ENCODE data around the gene ATP2B2.

Gene ATP2B2

DNA sequence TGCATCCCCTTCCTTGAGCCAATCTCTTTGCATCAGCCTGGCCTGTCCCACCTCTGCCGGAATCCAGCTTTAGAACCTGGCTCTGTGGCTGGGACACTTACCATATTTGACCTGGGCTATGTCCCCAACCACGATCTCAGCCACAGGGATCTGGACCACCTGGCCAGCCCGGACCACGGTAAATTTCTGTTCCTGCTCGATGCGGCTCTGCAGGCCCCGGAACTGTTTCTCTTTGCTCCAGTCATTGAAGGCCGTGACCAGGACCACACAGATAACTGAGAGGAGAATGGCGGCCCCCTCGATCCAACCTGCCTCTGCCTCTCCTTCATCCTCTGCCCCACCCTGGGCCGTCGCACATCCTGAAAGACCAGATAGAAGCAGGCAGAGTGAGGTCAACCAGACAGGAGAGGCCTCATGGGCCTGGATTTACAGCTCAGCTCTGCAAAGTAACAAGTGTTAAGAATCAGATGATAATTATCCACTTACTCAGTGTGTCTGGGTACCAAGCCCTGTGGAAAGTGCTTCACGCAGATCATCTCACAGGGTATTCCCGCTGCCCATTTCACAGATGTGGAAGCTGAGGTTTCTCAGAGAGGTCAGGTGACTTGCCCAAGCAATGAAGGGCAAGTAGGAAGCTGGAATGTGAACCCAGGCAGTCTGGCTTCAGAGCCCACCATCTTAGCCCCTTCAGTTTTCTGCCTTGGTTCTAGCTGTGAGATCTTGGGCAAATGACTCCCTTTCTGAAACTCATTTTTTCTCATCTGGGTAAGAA is 103.2 kb downstream of the ATP2B2 start:
- H2BK120ac ChIP-seq (ENCODE audit: low read depth, low read length), result no peak overlapping the region
- 92% methylated on average over 14 of the region's 14 CpGs for WGBS

DNA sequence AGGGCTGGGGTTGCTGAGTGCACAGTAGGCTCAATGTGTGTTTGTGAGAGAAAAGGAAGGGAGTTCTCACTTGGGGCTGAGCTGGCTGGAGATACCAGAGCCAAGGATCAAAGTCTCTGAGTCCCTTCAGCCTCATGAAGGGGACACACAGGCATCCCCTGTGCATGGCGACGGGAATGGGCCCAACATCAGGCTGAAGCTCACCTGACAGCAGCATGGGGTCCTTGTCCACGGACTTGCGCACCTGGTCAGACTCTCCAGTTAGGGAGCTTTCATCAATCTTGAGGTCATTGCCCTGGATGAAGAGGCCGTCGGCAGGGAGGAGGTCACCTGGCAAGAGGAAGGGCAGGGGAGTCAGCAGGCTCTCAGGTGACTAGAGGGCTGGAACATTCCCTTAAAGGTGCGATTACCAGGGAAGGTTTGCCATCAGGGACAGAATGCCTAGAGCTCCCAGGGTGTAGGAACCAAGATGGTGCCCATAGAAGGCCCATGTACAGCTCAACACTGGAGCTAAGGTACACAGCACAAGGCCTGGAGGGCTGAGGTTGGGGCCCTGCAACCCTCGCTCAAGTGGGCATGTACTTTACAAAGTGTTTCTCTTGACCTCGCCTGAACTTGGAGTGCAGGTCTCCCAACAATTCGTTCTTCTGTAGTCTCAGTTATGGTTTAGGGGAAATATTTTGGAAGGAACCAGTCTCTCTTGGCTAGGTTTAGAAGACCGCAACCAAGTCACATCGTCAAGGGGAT is 104.5 kb downstream of the ATP2B2 start:
- no peak for DNase-seq
- Histone ChIP-seq H3K4ac (ENCODE audit: low read depth in 1 of 2, low read length in 2 of 2) (no peak overlapping the region), H2BK12ac (ENCODE audit: low read length in 2 of 2) (no peak overlapping the region), H3K27me3 (ENCODE audit: control insufficient read depth in 1 of 2, insufficient read depth in 1 of 2, low read length in 2 of 2) (peaks cover 0 to 40% of the 10 kb centered on the region in 2 experiments), H2AFZ (ENCODE audit: low read depth, low read length) (no peak overlapping the region), H2AK5ac (ENCODE audit: low read length, severe bottlenecking) (no peak overlapping the region), H3K4me1 (ENCODE audit: control insufficient read depth, insufficient read depth, low read depth, low read length) (peaks cover 3% of the 10 kb centered on the region), H2BK120ac (ENCODE audit: low read depth, low read length) (no peak overlapping the region), H3K79me1 (replicated peaks; ENCODE audit: low read length, poor library complexity, severe bottlenecking) (no peaks in the 10 kb centered on the region), H2BK5ac (ENCODE audit: low read depth, low read length, poor library complexity, severe bottlenecking) (no peak overlapping the region), H4K8ac (ENCODE audit: low read length) (no peak overlapping the region), H3K9me3 (ENCODE audit: control insufficient read depth, low read length) (no peaks in the 10 kb centered on the region), H3K27ac (ENCODE audit: low read length, poor library complexity, severe bottlenecking) (no peak overlapping the region), H3K4me2 (ENCODE audit: low read length, poor library complexity, severe bottlenecking) (no peak overlapping the region), H2BK15ac (ENCODE audit: low read depth, poor library complexity, severe bottlenecking) (no peak overlapping the region), H3K36me3 (ENCODE audit: control insufficient read depth in 1 of 2, insufficient read depth in 2 of 2, low read depth in 1 of 2, low read length in 2 of 2) (no peaks in the 10 kb centered on the region), H3K14ac (ENCODE audit: low read length in 2 of 2) (peak overlapping the region in 1 of 2 experiments; percentile 58), H3K23ac (ENCODE audit: low read length in 2 of 2) (no peak overlapping the region), H3K4me3 (ENCODE audit: insufficient read depth in 1 of 2, low read depth in 1 of 2, low read length in 2 of 2) (no peak overlapping the region), H3K18ac (ENCODE audit: low read depth in 1 of 2, low read length in 2 of 2) (no peak overlapping the region), H3K9ac (ENCODE audit: low read length) (no peak overlapping the region), H4K91ac (ENCODE audit: low read length) (no peak overlapping the region)
- 91% methylated on average over 12 of the region's 12 CpGs for WGBS

More for the DNA sequence above, 103.2 kb downstream of the ATP2B2 start:
- H4K91ac ChIP-seq (ENCODE audit: low read length), result no peak overlapping the region
- no peak overlapping the region for H3K27ac ChIP-seq (ENCODE audit: low read length, poor library complexity, severe bottlenecking)
- no peak overlapping the region for H2AK5ac ChIP-seq (ENCODE audit: low read length, severe bottlenecking)
- no peak overlapping the region for H2BK5ac ChIP-seq (ENCODE audit: low read depth, low read length, poor library complexity, severe bottlenecking)
- H3K4me3 ChIP-seq (ENCODE audit: insufficient read depth in 1 of 2, low read depth in 1 of 2, low read length in 2 of 2), result no peak overlapping the region
- H3K79me1 ChIP-seq (replicated peaks; ENCODE audit: low read length, poor library complexity, severe bottlenecking), result no peaks in the 10 kb centered on the region
- no peak overlapping the region for H2BK15ac ChIP-seq (ENCODE audit: low read depth, poor library complexity, severe bottlenecking)
- H4K8ac ChIP-seq (ENCODE audit: low read length), result no peak overlapping the region
- no peak overlapping the region for H3K4me2 ChIP-seq (ENCODE audit: low read length, poor library complexity, severe bottlenecking)
- no peaks in the 10 kb centered on the region for H3K36me3 ChIP-seq (ENCODE audit: control insufficient read depth in 1 of 2, insufficient read depth in 2 of 2, low read depth in 1 of 2, low read length in 2 of 2)
- H3K14ac ChIP-seq (ENCODE audit: low read length in 2 of 2), result no peak overlapping the region
- no peak overlapping the region for H3K23ac ChIP-seq (ENCODE audit: low read length in 2 of 2)
- H3K9ac ChIP-seq (ENCODE audit: low read length), result no peak overlapping the region
- peaks cover 3% of the 10 kb centered on the region for H3K4me1 ChIP-seq (ENCODE audit: control insufficient read depth, insufficient read depth, low read depth, low read length)
- H3K9me3 ChIP-seq (ENCODE audit: control insufficient read depth, low read length), result no peaks in the 10 kb centered on the region
- no peak overlapping the region for H2AFZ ChIP-seq (ENCODE audit: low read depth, low read length)
- peaks cover 0 to 31% of the 10 kb centered on the region in 2 experiments for H3K27me3 ChIP-seq (ENCODE audit: control insufficient read depth in 1 of 2, insufficient read depth in 1 of 2, low read length in 2 of 2)
- no peak overlapping the region for H3K18ac ChIP-seq (ENCODE audit: low read depth in 1 of 2, low read length in 2 of 2)
- H3K4ac ChIP-seq (ENCODE audit: low read depth in 1 of 2, low read length in 2 of 2), result no peak overlapping the region
- no peak for DNase-seq
- no peak overlapping the region for H2BK12ac ChIP-seq (ENCODE audit: low read length in 2 of 2)

DNA sequence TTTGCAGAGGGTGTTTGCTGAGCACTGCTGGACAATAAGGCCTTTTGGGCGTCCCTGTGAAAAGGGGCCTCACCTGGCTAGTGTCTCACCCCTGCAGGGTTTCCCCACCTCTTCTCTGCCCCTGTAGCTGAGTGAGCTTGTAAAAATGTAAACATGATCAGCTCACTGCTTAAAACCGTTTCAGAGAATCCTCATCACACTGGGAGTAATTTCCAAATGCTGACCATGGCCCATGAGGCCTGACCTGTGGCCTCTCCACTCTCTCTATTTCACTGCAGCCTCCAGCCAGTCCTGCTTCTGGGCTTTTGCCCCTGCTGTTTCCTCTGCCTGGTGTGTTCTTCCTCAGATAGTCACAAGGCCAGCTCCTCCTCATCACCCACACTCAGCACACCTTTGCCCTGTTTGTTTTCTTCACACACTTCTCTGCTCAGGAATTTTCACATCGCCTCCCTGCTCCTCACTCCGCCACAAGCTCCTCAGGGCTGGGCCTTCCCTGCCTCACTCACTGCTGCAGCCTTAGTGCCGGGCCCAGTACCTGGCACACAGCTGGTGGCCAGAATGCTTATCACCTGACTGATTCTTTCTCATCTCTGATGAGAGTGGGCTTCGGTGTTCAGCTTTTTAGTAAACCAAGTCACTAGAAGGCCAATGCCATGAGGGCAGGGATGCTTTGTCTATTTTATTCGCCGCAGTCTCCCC is 105.2 kb downstream of the ATP2B2 start:
- Histone ChIP-seq H2BK120ac (ENCODE audit: low read depth, low read length) (no peak overlapping the region), H3K9me3 (ENCODE audit: control insufficient read depth, low read length) (no peaks in the 10 kb centered on the region), H3K4ac (ENCODE audit: low read depth in 1 of 2, low read length in 2 of 2) (no peak overlapping the region), H3K14ac (ENCODE audit: low read length in 2 of 2) (no peak overlapping the region), H3K79me1 (replicated peaks; ENCODE audit: low read length, poor library complexity, severe bottlenecking) (no peaks in the 10 kb centered on the region), H3K4me2 (ENCODE audit: low read length, poor library complexity, severe bottlenecking) (no peak overlapping the region), H4K91ac (ENCODE audit: low read length) (no peak overlapping the region), H3K23ac (ENCODE audit: low read length in 2 of 2) (no peak overlapping the region), H2AK5ac (ENCODE audit: low read length, severe bottlenecking) (no peak overlapping the region), H3K36me3 (ENCODE audit: control insufficient read depth in 1 of 2, insufficient read depth in 2 of 2, low read depth in 1 of 2, low read length in 2 of 2) (no peaks in the 10 kb centered on the region), H2BK15ac (ENCODE audit: low read depth, poor library complexity, severe bottlenecking) (no peak overlapping the region), H3K27me3 (ENCODE audit: control insufficient read depth in 1 of 2, insufficient read depth in 1 of 2, low read length in 2 of 2) (peaks cover 0 to 47% of the 10 kb centered on the region in 2 experiments), H2BK12ac (ENCODE audit: low read length in 2 of 2) (no peak overlapping the region), H3K4me3 (ENCODE audit: insufficient read depth in 1 of 2, low read depth in 1 of 2, low read length in 2 of 2) (no peak overlapping the region), H3K27ac (ENCODE audit: low read length, poor library complexity, severe bottlenecking) (no peak overlapping the region), H3K18ac (ENCODE audit: low read depth in 1 of 2, low read length in 2 of 2) (no peak overlapping the region), H2BK5ac (ENCODE audit: low read depth, low read length, poor library complexity, severe bottlenecking) (no peak overlapping the region), H3K9ac (ENCODE audit: low read length) (no peak overlapping the region), H3K4me1 (ENCODE audit: control insufficient read depth, insufficient read depth, low read depth, low read length) (peaks cover 3% of the 10 kb centered on the region), H4K8ac (ENCODE audit: low read length) (no peak overlapping the region), H2AFZ (ENCODE audit: low read depth, low read length) (no peak overlapping the region)
- WGBS, result 75% methylated on average over 8 of the region's 8 CpGs
- no peak for DNase-seq

DNA sequence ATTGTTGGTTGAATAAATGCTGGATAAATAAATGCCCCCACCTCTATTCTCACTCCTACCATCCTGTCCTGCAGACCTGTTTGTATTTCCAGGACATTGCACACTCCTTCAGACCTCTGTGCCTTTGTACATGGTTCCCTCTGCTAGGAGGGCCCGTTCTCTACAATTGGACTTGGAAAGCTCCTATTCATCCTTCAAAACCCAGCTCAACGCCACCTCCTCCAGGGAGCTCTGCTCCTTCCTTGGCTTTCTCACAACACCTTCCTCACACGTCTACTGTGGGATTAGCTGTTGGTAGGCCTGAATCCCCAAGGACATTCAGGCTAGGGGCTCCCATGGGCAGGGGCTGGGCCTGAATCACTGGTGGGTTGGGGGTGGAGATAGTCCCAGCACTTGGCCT is 105.8 kb downstream of the ATP2B2 start:
- Histone ChIP-seq H2AFZ (ENCODE audit: low read depth, low read length) (no peak overlapping the region), H3K9me3 (ENCODE audit: control insufficient read depth, low read length) (no peaks in the 10 kb centered on the region), H3K4me3 (ENCODE audit: insufficient read depth in 1 of 2, low read depth in 1 of 2, low read length in 2 of 2) (no peak overlapping the region), H3K18ac (ENCODE audit: low read depth in 1 of 2, low read length in 2 of 2) (no peak overlapping the region), H2AK5ac (ENCODE audit: low read length, severe bottlenecking) (no peak overlapping the region), H3K4ac (ENCODE audit: low read depth in 1 of 2, low read length in 2 of 2) (no peak overlapping the region), H4K8ac (ENCODE audit: low read length) (no peak overlapping the region), H3K23ac (ENCODE audit: low read length in 2 of 2) (no peak overlapping the region), H4K91ac (ENCODE audit: low read length) (no peak overlapping the region), H3K27me3 (ENCODE audit: control insufficient read depth in 1 of 2, insufficient read depth in 1 of 2, low read length in 2 of 2) (peaks cover 0 to 52% of the 10 kb centered on the region in 2 experiments), H3K27ac (ENCODE audit: low read length, poor library complexity, severe bottlenecking) (no peak overlapping the region), H3K14ac (ENCODE audit: low read length in 2 of 2) (no peak overlapping the region), H2BK15ac (ENCODE audit: low read depth, poor library complexity, severe bottlenecking) (no peak overlapping the region), H3K79me1 (replicated peaks; ENCODE audit: low read length, poor library complexity, severe bottlenecking) (no peaks in the 10 kb centered on the region), H3K4me1 (ENCODE audit: control insufficient read depth, insufficient read depth, low read depth, low read length) (peaks cover 3% of the 10 kb centered on the region), H2BK120ac (ENCODE audit: low read depth, low read length) (no peak overlapping the region), H3K9ac (ENCODE audit: low read length) (no peak overlapping the region), H3K36me3 (ENCODE audit: control insufficient read depth in 1 of 2, insufficient read depth in 2 of 2, low read depth in 1 of 2, low read length in 2 of 2) (no peaks in the 10 kb centered on the region), H2BK12ac (ENCODE audit: low read length in 2 of 2) (no peak overlapping the region), H3K4me2 (ENCODE audit: low read length, poor library complexity, severe bottlenecking) (no peak overlapping the region), H2BK5ac (ENCODE audit: low read depth, low read length, poor library complexity, severe bottlenecking) (no peak overlapping the region)
- whole genome bisulfite sequencing, result 84% methylated on average over 3 of the region's 3 CpGs
- no peak for DNase-seq
